H9 (cell line): ENCODE results near the gene ZNF236. TPM values are rescaled to one million over a fixed set of nuclear protein-coding genes. Genes with fewer than 3 reads are reported as not detected.

ENCODE experiments used
- DNase-seq: peaks from one replicate; pipeline ENCODE4 v3.0.0-alpha.2; 2017
- H2AFZ ChIP-seq: one replicate; pipeline ENCODE4 v1.6.1; 2013; ENCODE audit warnings: mild to moderate bottlenecking, low read length, control low read depth, moderate library complexity
- H2AK5ac ChIP-seq: 2 replicates; pipeline ENCODE4 v1.6.1; 2013; ENCODE audit warnings: low read length, control low read depth, mixed read lengths; ENCODE audit not compliant: insufficient read length
- H2BK120ac ChIP-seq: one replicate; pipeline ENCODE4 v1.6.1; 2013; ENCODE audit warnings: low read depth, mild to moderate bottlenecking, low read length, control low read depth, inconsistent platforms; ENCODE audit not compliant: poor library complexity, severe bottlenecking
- H2BK12ac ChIP-seq: 2 replicates; pipeline ENCODE4 v1.6.1; 2013; ENCODE audit warnings: low read length, control low read depth, mixed read lengths, low read depth; ENCODE audit not compliant: insufficient read length
- H2BK15ac ChIP-seq: 2 replicates; pipeline ENCODE4 v1.6.1; 2013; ENCODE audit warnings: low read depth, low read length, control low read depth
- H2BK20ac ChIP-seq: one replicate; pipeline ENCODE4 v1.6.1; 2013; ENCODE audit warnings: low read depth, mild to moderate bottlenecking, low read length, control low read depth, inconsistent platforms; ENCODE audit not compliant: poor library complexity, severe bottlenecking
- H2BK5ac ChIP-seq: 2 replicates; pipeline ENCODE4 v1.6.1; 2013; ENCODE audit warnings: low read length, control low read depth, mixed read lengths; ENCODE audit not compliant: insufficient read length
- H3K14ac ChIP-seq: 2 replicates; pipeline ENCODE4 v1.6.1; 2013; ENCODE audit warnings: low read length, control low read depth; ENCODE audit not compliant: insufficient read depth
- H3K18ac ChIP-seq: 2 replicates; pipeline ENCODE4 v1.6.1; 2013; ENCODE audit warnings: low read depth, mild to moderate bottlenecking, mixed read lengths, low read length, control low read depth; ENCODE audit not compliant: insufficient read length
- H3K23ac ChIP-seq: 2 replicates; pipeline ENCODE4 v1.6.1; 2013; ENCODE audit warnings: low read length, control low read depth, mixed read lengths, low read depth; ENCODE audit not compliant: insufficient read length
- H3K23me2 ChIP-seq: 2 replicates; pipeline ENCODE4 v1.6.1; 2013; ENCODE audit warnings: low read depth, mild to moderate bottlenecking, mixed read lengths, low read length, control low read depth; ENCODE audit not compliant: insufficient read length, poor library complexity, severe bottlenecking
- H3K27ac ChIP-seq: 2 replicates; pipeline ENCODE4 v1.5.1; 2013; ENCODE audit warnings: low read length, control low read depth, mixed read lengths, low read depth; ENCODE audit not compliant: insufficient read length
- H3K27me3 ChIP-seq: 2 replicates; pipeline ENCODE4 v1.6.1; 2013; ENCODE audit warnings: low read length, control low read depth, inconsistent platforms; ENCODE audit not compliant: insufficient read depth
- H3K4ac ChIP-seq: 2 replicates; pipeline ENCODE4 v1.6.1; 2013; ENCODE audit warnings: low read depth, mild to moderate bottlenecking, control low read depth, inconsistent platforms, low read length, moderate library complexity
- H3K4me1 ChIP-seq: 2 replicates; pipeline ENCODE4 v1.6.1; 2013; ENCODE audit warnings: low read length, control low read depth, inconsistent platforms; ENCODE audit not compliant: insufficient read depth
- H3K4me2 ChIP-seq: 2 replicates; pipeline ENCODE4 v1.6.1; 2013; ENCODE audit warnings: low read length, control low read depth, mixed read lengths; ENCODE audit not compliant: insufficient read length, insufficient read depth
- H3K56ac ChIP-seq: 2 replicates; pipeline ENCODE4 v1.6.1; 2013; ENCODE audit warnings: low read depth, mild to moderate bottlenecking, mixed read lengths, low read length, control low read depth; ENCODE audit not compliant: insufficient read length
- H3K79me1 ChIP-seq: 2 replicates; pipeline ENCODE4 v1.6.1; 2013; ENCODE audit warnings: low read depth, mild to moderate bottlenecking, moderate library complexity, low read length, control low read depth, inconsistent platforms; ENCODE audit not compliant: insufficient read depth, poor library complexity, severe bottlenecking
- H3K79me2 ChIP-seq: 2 replicates; pipeline ENCODE4 v1.6.1; 2013; ENCODE audit warnings: low read length, control low read depth, inconsistent platforms; ENCODE audit not compliant: insufficient read depth
- H3K9ac ChIP-seq: 2 replicates; pipeline ENCODE4 v1.6.1; 2013; ENCODE audit warnings: low read length, control low read depth, mixed read lengths; ENCODE audit not compliant: insufficient read length; ENCODE audit errors: extremely low read depth
- H3K9me3 ChIP-seq: one replicate; pipeline ENCODE4 v1.6.1; 2013; ENCODE audit warnings: low read depth, low read length, inconsistent platforms; ENCODE audit not compliant: control insufficient read depth
- H3T11ph ChIP-seq: one replicate; pipeline ENCODE4 v1.6.1; 2013; ENCODE audit warnings: mild to moderate bottlenecking, low read length, control low read depth, inconsistent platforms
- H4K20me1 ChIP-seq: one replicate; pipeline ENCODE4 v1.6.1; 2013; ENCODE audit not compliant: control insufficient read depth, insufficient read length, insufficient read depth
- H4K5ac ChIP-seq: 2 replicates; pipeline ENCODE4 v1.6.1; 2013; ENCODE audit warnings: low read depth, mild to moderate bottlenecking, mixed read lengths, low read length, control low read depth; ENCODE audit not compliant: insufficient read length
- H4K8ac ChIP-seq: replicated peaks from 2 replicates; pipeline ENCODE4 v1.6.1; 2013; ENCODE audit warnings: low read length, control low read depth, mixed read lengths, low read depth; ENCODE audit not compliant: insufficient read length
- H4K91ac ChIP-seq: 2 replicates; pipeline ENCODE4 v1.6.1; 2013; ENCODE audit warnings: low read depth, mild to moderate bottlenecking, moderate library complexity, mixed read lengths, low read length, control low read depth; ENCODE audit not compliant: insufficient read length
- H3K27ac Mint-ChIP-seq, 3 experiments: 2 replicates in 2 of 3; 3 replicates in 1 of 3; pipeline ENCODE4 v1.8.0; 2020 to 2021; ENCODE audit warnings: mixed read lengths in 3 of 3, mild to moderate bottlenecking in 1 of 3, moderate library complexity in 1 of 3
- H3K27me3 Mint-ChIP-seq: 2 replicates; pipeline ENCODE4 v1.8.0; 2021; ENCODE audit warnings: low read depth, mild to moderate bottlenecking, moderate library complexity, mixed read lengths
- H3K36me3 Mint-ChIP-seq, 3 experiments: 2 replicates in 2 of 3; 3 replicates in 1 of 3; pipeline ENCODE4 v1.8.0; 2020 to 2021; ENCODE audit warnings: low read depth in 3 of 3, mixed read lengths in 3 of 3; ENCODE audit not compliant: insufficient read depth in 1 of 3
- H3K4me1 Mint-ChIP-seq, 2 experiments: 2 replicates each; pipeline ENCODE4 v1.8.0; 2020; ENCODE audit warnings: mixed read lengths in 2 of 2
- H3K4me3 Mint-ChIP-seq, 2 experiments: 2 replicates in 1 of 2; 3 replicates in 1 of 2; pipeline ENCODE4 v1.8.0; 2020 to 2021; ENCODE audit warnings: mild to moderate bottlenecking in 2 of 2, mixed read lengths in 2 of 2, moderate library complexity in 1 of 2
- H3K9me3 Mint-ChIP-seq, 2 experiments: 2 replicates in 1 of 2; 3 replicates in 1 of 2; pipeline ENCODE4 v1.8.0; 2020; ENCODE audit warnings: mild to moderate bottlenecking in 2 of 2, mixed read lengths in 2 of 2, moderate library complexity in 1 of 2
- WGBS: extraction: QIAGEN DNeasy Blood & Tissue Kit; methylation state at CpG from one replicate; pipeline ENCODE4 v1.1.7; 2013; ENCODE audit warnings: missing lambda C conversion rate, low lambda C conversion rate, mixed read lengths; ENCODE audit not compliant: insufficient read length; ENCODE audit errors: extremely low coverage; 5-methylcytosine and 5-hydroxymethylcytosine counted together
- total RNA-seq: library from RNA; stranded (reverse); gene quantifications from 2 replicates; pipeline ENCODE4 v1.2.1, GENCODE V29; 2021
- TF ChIP-seq, protein P1 (sequence below): fragments of 200-600 bp; sonication (generic); conservative IDR thresholded peaks from 3 replicates; pipeline ENCODE4 v1.8.0; 2021; ENCODE audit warnings: antibody characterized with exemption, mild to moderate bottlenecking

The ZNF236 gene
- total RNA-seq, 1 experiment from 2014 or later: 16.0 TPM

DNA sequence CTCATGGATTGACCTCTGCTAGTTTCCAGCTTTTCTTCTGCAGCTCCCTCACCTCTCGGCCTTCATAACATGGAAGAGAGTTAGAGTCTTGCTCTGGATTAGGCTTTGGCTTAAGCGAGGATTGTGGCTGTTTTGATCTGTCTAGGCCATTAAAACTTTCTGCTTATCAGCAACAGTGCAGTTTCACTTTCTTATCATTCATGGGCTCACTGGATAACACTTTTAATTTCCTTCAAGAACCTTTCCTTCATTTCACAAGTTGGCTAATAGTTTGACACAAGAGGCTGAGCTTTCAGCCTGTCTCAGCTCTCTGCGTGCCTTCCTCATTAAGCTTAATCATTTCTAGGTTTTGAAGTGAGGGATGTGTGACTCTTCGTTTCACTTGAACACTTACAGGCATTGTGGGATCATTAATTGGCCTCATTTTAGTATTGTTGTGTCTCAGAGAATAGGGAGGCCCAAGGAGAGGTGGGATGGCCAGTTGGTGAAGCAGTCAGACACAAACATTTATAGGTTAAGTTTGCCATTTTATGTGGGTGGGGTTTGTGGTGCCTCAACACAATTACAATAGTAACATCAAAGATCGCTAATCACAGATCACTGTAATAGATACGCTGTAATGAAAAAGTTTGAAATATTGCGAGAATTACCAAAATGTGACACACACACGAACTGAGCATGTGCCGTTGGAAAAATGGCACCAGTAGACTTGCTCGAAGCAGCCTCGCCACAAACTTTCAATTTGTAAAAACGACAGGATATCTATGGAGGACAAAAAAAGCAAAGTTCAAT lies 129.3 kb downstream of the ZNF236 start:
- Histone ChIP-seq H3K56ac (no peak overlapping the region), H2BK5ac (no peak overlapping the region), H2BK20ac (no peak overlapping the region), H4K8ac (no peak overlapping the region), H3K4ac (no peak overlapping the region), H3K79me2 (no peaks in the 10 kb centered on the region), H2BK15ac (no peak overlapping the region), H3K14ac (no peak overlapping the region), H2AFZ (no peak overlapping the region), H2AK5ac (no peak overlapping the region), H3K4me2 (no peak overlapping the region), H4K5ac (no peak overlapping the region), H4K20me1 (no peaks in the 10 kb centered on the region), H2BK120ac (no peak overlapping the region), H3K18ac (no peak overlapping the region), H3T11ph (no peak overlapping the region), H3K27me3 (no peaks in the 10 kb centered on the region), H3K9ac (no peak overlapping the region), H4K91ac (no peak overlapping the region), H3K23me2 (no peaks in the 10 kb centered on the region), H3K23ac (no peak overlapping the region), H2BK12ac (no peak overlapping the region), H3K79me1 (no peaks in the 10 kb centered on the region), H3K27ac (no peak overlapping the region), H3K4me1 (no peaks in the 10 kb centered on the region), H3K9me3 (no peaks in the 10 kb centered on the region)
- H3K27me3 Mint-ChIP-seq: no peaks in the 10 kb centered on the region
- H3K4me1 Mint-ChIP-seq: peaks cover 0 to 3% of the 10 kb centered on the region in 2 experiments; a peak in 1 of 4 replicates
- WGBS: no CpG with 5 or more reads among the region's 12 CpGs
- peaks cover under 1% of the 10 kb centered on the region in 2 experiments; a peak in 2 of 5 replicates for H3K9me3 Mint-ChIP-seq
- TF ChIP-seq, protein P1, sequence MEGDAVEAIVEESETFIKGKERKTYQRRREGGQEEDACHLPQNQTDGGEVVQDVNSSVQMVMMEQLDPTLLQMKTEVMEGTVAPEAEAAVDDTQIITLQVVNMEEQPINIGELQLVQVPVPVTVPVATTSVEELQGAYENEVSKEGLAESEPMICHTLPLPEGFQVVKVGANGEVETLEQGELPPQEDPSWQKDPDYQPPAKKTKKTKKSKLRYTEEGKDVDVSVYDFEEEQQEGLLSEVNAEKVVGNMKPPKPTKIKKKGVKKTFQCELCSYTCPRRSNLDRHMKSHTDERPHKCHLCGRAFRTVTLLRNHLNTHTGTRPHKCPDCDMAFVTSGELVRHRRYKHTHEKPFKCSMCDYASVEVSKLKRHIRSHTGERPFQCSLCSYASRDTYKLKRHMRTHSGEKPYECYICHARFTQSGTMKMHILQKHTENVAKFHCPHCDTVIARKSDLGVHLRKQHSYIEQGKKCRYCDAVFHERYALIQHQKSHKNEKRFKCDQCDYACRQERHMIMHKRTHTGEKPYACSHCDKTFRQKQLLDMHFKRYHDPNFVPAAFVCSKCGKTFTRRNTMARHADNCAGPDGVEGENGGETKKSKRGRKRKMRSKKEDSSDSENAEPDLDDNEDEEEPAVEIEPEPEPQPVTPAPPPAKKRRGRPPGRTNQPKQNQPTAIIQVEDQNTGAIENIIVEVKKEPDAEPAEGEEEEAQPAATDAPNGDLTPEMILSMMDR: no peak
- no peak overlapping the region for H3K4me3 Mint-ChIP-seq
- DNase-seq: no peak
- H3K27ac Mint-ChIP-seq: no peak overlapping the region; a peak in 1 of 7 replicates
- peaks cover 10 to 43% (median 38%) of the 10 kb centered on the region in 3 experiments for H3K36me3 Mint-ChIP-seq
